HG03280 (cell line): ENCODE data around the gene FER1L5.

Experiments
- ATAC-seq: cut with Tn5 transposase; IDR thresholded peaks from one replicate; pipeline ENCODE4 v1.9.1; 2021; ENCODE audit warnings: mild to moderate bottlenecking, moderate library complexity; ENCODE audit not compliant: unreplicated experiment

The FER1L5 gene

GRCh38 chr2:96679848-96680247 is 37.3 kb downstream of the FER1L5 start:
- no peak for ATAC-seq

- no peak for ATAC-seq
Observed at GRCh38 chr2:96680561-96681141, 38.1 kb downstream of the FER1L5 start.

GRCh38 chr2:96681540-96681939 is 39.0 kb downstream of the FER1L5 start:
- no peak for ATAC-seq

- no peak for ATAC-seq
Observed at GRCh38 chr2:96683307-96683706, 40.7 kb downstream of the FER1L5 start.

- no peak for ATAC-seq
Observed at GRCh38 chr2:96683972-96684820, 41.6 kb downstream of the FER1L5 start.

- no peak for ATAC-seq
Observed at GRCh38 chr2:96684883-96685576, 42.5 kb downstream of the FER1L5 start.

- ATAC-seq = no peak
Observed at GRCh38 chr2:96685577-96686459, 43.3 kb downstream of the FER1L5 start.

- no peak for ATAC-seq
Observed at GRCh38 chr2:96687266-96687665, 44.7 kb downstream of the FER1L5 start.

- no peak for ATAC-seq
Observed at GRCh38 chr2:96687711-96688640, 45.4 kb downstream of the FER1L5 start.

GRCh38 chr2:96688649-96689430 is 46.3 kb downstream of the FER1L5 start:
- ATAC-seq = no peak

GRCh38 chr2:96689431-96689991 is 46.9 kb downstream of the FER1L5 start:
- ATAC-seq = no peak

GRCh38 chr2:96690306-96691021 is 47.9 kb downstream of the FER1L5 start:
- ATAC-seq = no peak

GRCh38 chr2:96691022-96691612 is 48.6 kb downstream of the FER1L5 start:
- no peak for ATAC-seq

GRCh38 chr2:96692094-96692971 is 49.8 kb downstream of the FER1L5 start:
- no peak for ATAC-seq

- ATAC-seq = no peak
Observed at GRCh38 chr2:96693286-96694200, 51.0 kb downstream of the FER1L5 start.

GRCh38 chr2:96694279-96694678 is 51.7 kb downstream of the FER1L5 start:
- no peak for ATAC-seq
